Endothelial cell of umbilical vein (primary cell): ENCODE data around the gene SBK3.

ENCODE experiments used
- CTCF ChIP-seq, 2 donors: IDR thresholded peaks; 1 replicate in 1 of 2; 2 replicates in 1 of 2; pipeline ENCODE4 v1.5.1; 2011; ENCODE audit warnings: low read length in 2 of 2, mild to moderate bottlenecking in 2 of 2, moderate library complexity in 2 of 2, control low read depth in 1 of 2, inconsistent platforms in 1 of 2, low read depth in 1 of 2; ENCODE audit not compliant: insufficient read depth in 1 of 2; ENCODE audit errors: extremely low read depth in 1 of 2
- EZH2 ChIP-seq: IDR thresholded peaks from 2 replicates; pipeline ENCODE4 v1.6.1; 2012; ENCODE audit warnings: borderline replicate concordance, low read depth, mild to moderate bottlenecking, moderate library complexity, low read length, inconsistent platforms; ENCODE audit not compliant: severe bottlenecking
- GATA2 ChIP-seq: IDR thresholded peaks from 2 replicates; pipeline ENCODE4 v1.7.0; 2011; ENCODE audit warnings: low read depth, mild to moderate bottlenecking, moderate library complexity, mixed read lengths, low read length; ENCODE audit not compliant: insufficient read length, insufficient read depth
- JUN ChIP-seq: IDR thresholded peaks from 2 replicates; pipeline ENCODE4 v1.6.1; 2011; ENCODE audit warnings: borderline replicate concordance, low read depth; ENCODE audit not compliant: insufficient read length, insufficient read depth
- MAX ChIP-seq: IDR thresholded peaks from 2 replicates; pipeline ENCODE4 v1.6.1; 2011; ENCODE audit not compliant: insufficient read depth, insufficient read length
- POLR2A ChIP-seq: IDR thresholded peaks from 2 replicates; pipeline ENCODE4 v1.6.1; 2012; ENCODE audit warnings: low read depth, mild to moderate bottlenecking, control low read depth, low read length
- POLR2AphosphoS5 ChIP-seq: IDR thresholded peaks from 2 replicates; pipeline ENCODE4 v1.6.1; 2012; ENCODE audit warnings: low read depth, mild to moderate bottlenecking, control low read depth, low read length, moderate library complexity; ENCODE audit not compliant: insufficient read depth

- TF ChIP-seq CTCF (IDR thresholded peaks at IDR 0.05; ENCODE audit: extremely low read depth in 1 of 2, insufficient read depth in 1 of 2, low read depth in 1 of 2, low read length in 2 of 2) (no peak), EZH2 (no peak), POLR2A (no peak), POLR2AphosphoS5 (no peak), GATA2 (no peak), MAX (no peak), JUN (no peak)
These were observed 1.8 kb downstream of the SBK3 start for GRCh38 chr19:55543567-55543966.
